K562 (cell line): ENCODE measurements around the gene RFC2. TPM values are rescaled to one million over a fixed set of nuclear protein-coding genes. Genes with fewer than 3 reads are reported as not detected.
A peak's percentile ranks its signal among the peaks of the same experiment; 100 is the strongest.

Experiments
- CHCHD3 ChIP-seq: fragments of 250-450 bp; sonication (Bioruptor Pico); IDR thresholded peaks from 2 replicates; pipeline ENCODE4 v2.1.2; 2022; ENCODE audit warnings: mild to moderate bottlenecking
- EP400 ChIP-seq: fragments of 450-650 bp; IDR thresholded peaks from 2 replicates; pipeline ENCODE4 v1.6.1; 2017; ENCODE audit warnings: antibody characterized with exemption, mild to moderate bottlenecking, moderate library complexity
- ETV5 ChIP-seq: sonication (generic); formaldehyde crosslinking; IDR thresholded peaks from 2 replicates; pipeline ENCODE4 v1.4.0; 2020; ENCODE audit warnings: low read depth, mild to moderate bottlenecking, missing genetic modification reagents
- HDAC2 ChIP-seq: fragments of 450-650 bp; IDR thresholded peaks from 2 replicates; pipeline ENCODE4 v1.6.1; 2016; ENCODE audit warnings: mild to moderate bottlenecking
- HNRNPK ChIP-seq: fragments of 200-400 bp; formaldehyde crosslinking; IDR thresholded peaks from one replicate; pipeline ENCODE4 v1.6.1; 2018; ENCODE audit warnings: mild to moderate bottlenecking, low read depth, low read length; ENCODE audit not compliant: poor library complexity, severe bottlenecking
- JUND ChIP-seq, 2 experiments: IDR thresholded peaks; 2 replicates in 1 of 2; 3 replicates in 1 of 2; pipeline ENCODE4 v1.6.1; 2011; ENCODE audit warnings: borderline replicate concordance in 2 of 2, low read depth in 2 of 2, low read length in 2 of 2, improper control_type of control experiment in 1 of 2, missing biosample characterization in 1 of 2, missing genetic modification characterization in 1 of 2, missing genetic modification reagents in 1 of 2
- MYBL2 ChIP-seq, 2 experiments: fragments of 450-650 bp in 1 of 2; sonication (generic) in 1 of 2; formaldehyde crosslinking in 1 of 2; IDR thresholded peaks; 2 replicates each; pipeline versions ENCODE4 v1.6.1 to v1.8.1; 2017 to 2022; ENCODE audit warnings: borderline replicate concordance in 1 of 2, inconsistent platforms in 1 of 2, low read depth in 1 of 2, mild to moderate bottlenecking in 1 of 2, missing genetic modification reagents in 1 of 2, moderate library complexity in 1 of 2
- NELFE ChIP-seq: IDR thresholded peaks from 2 replicates; pipeline ENCODE4 v1.6.1; 2011; ENCODE audit warnings: mild to moderate bottlenecking; ENCODE audit not compliant: insufficient read depth, insufficient read length
- PCBP2 ChIP-seq: fragments of 200-400 bp; formaldehyde crosslinking; IDR thresholded peaks from 2 replicates; pipeline ENCODE4 v1.6.1; 2018; ENCODE audit warnings: low read length, low read depth, mild to moderate bottlenecking, moderate library complexity; ENCODE audit not compliant: poor library complexity, severe bottlenecking
- PHF8 ChIP-seq: fragments of 200-600 bp; sonication (generic); IDR thresholded peaks from 2 replicates; pipeline ENCODE4 v1.6.1; 2012; ENCODE audit warnings: mixed run types, mild to moderate bottlenecking, inconsistent platforms, low read length, moderate library complexity, borderline replicate concordance
- PKNOX1 ChIP-seq: fragments of 450-650 bp; IDR thresholded peaks from 2 replicates; pipeline ENCODE4 v1.6.1; 2016
- SMAD3 ChIP-seq: fragments of 450-650 bp; formaldehyde crosslinking; conservative IDR thresholded peaks from 2 replicates; pipeline ENCODE4 v1.4.0; 2020; ENCODE audit warnings: mild to moderate bottlenecking
- ZNF197 ChIP-seq: fragments of 200-800 bp; sonication (Bioruptor generic); IDR thresholded peaks from 2 replicates; pipeline ENCODE4 v1.6.1; 2016; ENCODE audit warnings: low read depth, missing genetic modification characterization, missing compliant biosample characterization
- ZNF253 ChIP-seq: fragments of 250-450 bp; sonication (Bioruptor Pico); conservative IDR thresholded peaks from 2 replicates; pipeline ENCODE4 v1.6.1; 2021; ENCODE audit warnings: mild to moderate bottlenecking
- ZNF277 ChIP-seq: fragments of 250-450 bp; sonication (Bioruptor Pico); IDR thresholded peaks from 2 replicates; pipeline ENCODE4 v1.8.0; 2022; ENCODE audit warnings: inconsistent platforms, mild to moderate bottlenecking, moderate library complexity, borderline replicate concordance
- polyA plus RNA-seq, 8 experiments: library from polyadenylated mRNA; depleted of rRNA in 4 of 8; stranded (reverse) in 5 of 8; unstranded in 3 of 8; fragments of >200 nt; fragmentation: Nextera tagmentation in 2 of 8; fragmentation: Illumina TruSeq in 1 of 8; extraction: Ambion mirVana in 2 of 8; extraction: Trizol in 1 of 8; gene quantifications; 2 replicates each; pipeline versions ENCODE4 v1.2.1 to v1.2.3, GENCODE V29; 2011 to 2014; ENCODE audit warnings: inconsistent platforms in 1 of 8, missing spikeins in 1 of 8
- total RNA-seq, 7 experiments: library from RNA; depleted of rRNA in 6 of 7; stranded (reverse); fragments of >200 nt in 6 of 7; fragmentation: Illumina TruSeq in 2 of 7; extraction: Trizol in 2 of 7; gene quantifications; 2 replicates each; pipeline versions ENCODE4 v1.2.1 to v1.2.3, GENCODE V29; 2011 to 2021; ENCODE audit warnings: low replicate concordance in 1 of 7
- TF ChIP-seq, protein P1 (sequence below): sonication (generic); formaldehyde crosslinking; IDR thresholded peaks from 2 replicates; pipeline ENCODE4 v1.8.0; 2022; ENCODE audit warnings: missing genetic modification reagents, mild to moderate bottlenecking, moderate library complexity, borderline replicate concordance
- TF ChIP-seq, protein P2 (sequence below): IDR thresholded peaks from 2 replicates; pipeline ENCODE4 v1.6.1; 2011; ENCODE audit not compliant: insufficient read length; ENCODE audit errors: extremely low read depth
- TF ChIP-seq, protein P3 (sequence below): IDR thresholded peaks from 2 replicates; pipeline ENCODE4 v1.6.1; 2012; ENCODE audit warnings: low read depth, low read length, improper control_type of control experiment, borderline replicate concordance
- TF ChIP-seq, protein P4 (sequence below): fragments of 450-650 bp; formaldehyde crosslinking; IDR thresholded peaks from 2 replicates; pipeline ENCODE4 v1.4.0; 2020; ENCODE audit warnings: mild to moderate bottlenecking, moderate library complexity

Gene RFC2
- total and polyA plus RNA-seq, 9 of the 15 experiments (the other 6 are each of a cell fraction or from before 2014, with no cell fraction given) = 32.5 to 161 (median 102) TPM

GRCh38 chr7:74269757-74270277 lies 15.6 kb upstream of the RFC2 start (continued):
- TF ChIP-seq, protein P1, sequence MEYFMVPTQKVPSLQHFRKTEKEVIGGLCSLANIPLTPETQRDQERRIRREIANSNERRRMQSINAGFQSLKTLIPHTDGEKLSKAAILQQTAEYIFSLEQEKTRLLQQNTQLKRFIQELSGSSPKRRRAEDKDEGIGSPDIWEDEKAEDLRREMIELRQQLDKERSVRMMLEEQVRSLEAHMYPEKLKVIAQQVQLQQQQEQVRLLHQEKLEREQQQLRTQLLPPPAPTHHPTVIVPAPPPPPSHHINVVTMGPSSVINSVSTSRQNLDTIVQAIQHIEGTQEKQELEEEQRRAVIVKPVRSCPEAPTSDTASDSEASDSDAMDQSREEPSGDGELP (CRISPR knock-in tag) = peak; percentile 82
- TF ChIP-seq ZNF277 (CRISPR knock-in tag) (no peak), HDAC2 (0 out of 2 replicates have a peak, but pooled peaks have one; percentile 17), PCBP2 (peak; percentile 57), PHF8 (no peak), MYBL2 (IDR thresholded peaks at IDR 0.05; ENCODE audit: low read depth) (no peak), MYBL2 (CRISPR knock-in tag; IDR thresholded peaks at IDR 0.05; ENCODE audit: borderline replicate concordance) (no peak), HNRNPK (no peak), CHCHD3 (CRISPR knock-in tag) (no peak), NELFE (no peak), EP400 (peak; percentile 24; the same call in 1 of the 2 replicates), ZNF197 (CRISPR knock-in tag) (no peak), JUND (IDR thresholded peaks at IDR 0.05; ENCODE audit: borderline replicate concordance, low read depth, low read length) (no peak), JUND (tag; IDR thresholded peaks at IDR 0.05; ENCODE audit: borderline replicate concordance, low read depth, low read length) (no peak), ETV5 (CRISPR knock-in tag) (no peak), PKNOX1 (peak; percentile 63; the same call in 1 of the 2 replicates), SMAD3 (CRISPR knock-in tag) (no peak), ZNF253 (CRISPR knock-in tag) (no peak)
- TF ChIP-seq, protein P2, sequence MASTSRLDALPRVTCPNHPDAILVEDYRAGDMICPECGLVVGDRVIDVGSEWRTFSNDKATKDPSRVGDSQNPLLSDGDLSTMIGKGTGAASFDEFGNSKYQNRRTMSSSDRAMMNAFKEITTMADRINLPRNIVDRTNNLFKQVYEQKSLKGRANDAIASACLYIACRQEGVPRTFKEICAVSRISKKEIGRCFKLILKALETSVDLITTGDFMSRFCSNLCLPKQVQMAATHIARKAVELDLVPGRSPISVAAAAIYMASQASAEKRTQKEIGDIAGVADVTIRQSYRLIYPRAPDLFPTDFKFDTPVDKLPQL = no peak
- TF ChIP-seq, protein P3, sequence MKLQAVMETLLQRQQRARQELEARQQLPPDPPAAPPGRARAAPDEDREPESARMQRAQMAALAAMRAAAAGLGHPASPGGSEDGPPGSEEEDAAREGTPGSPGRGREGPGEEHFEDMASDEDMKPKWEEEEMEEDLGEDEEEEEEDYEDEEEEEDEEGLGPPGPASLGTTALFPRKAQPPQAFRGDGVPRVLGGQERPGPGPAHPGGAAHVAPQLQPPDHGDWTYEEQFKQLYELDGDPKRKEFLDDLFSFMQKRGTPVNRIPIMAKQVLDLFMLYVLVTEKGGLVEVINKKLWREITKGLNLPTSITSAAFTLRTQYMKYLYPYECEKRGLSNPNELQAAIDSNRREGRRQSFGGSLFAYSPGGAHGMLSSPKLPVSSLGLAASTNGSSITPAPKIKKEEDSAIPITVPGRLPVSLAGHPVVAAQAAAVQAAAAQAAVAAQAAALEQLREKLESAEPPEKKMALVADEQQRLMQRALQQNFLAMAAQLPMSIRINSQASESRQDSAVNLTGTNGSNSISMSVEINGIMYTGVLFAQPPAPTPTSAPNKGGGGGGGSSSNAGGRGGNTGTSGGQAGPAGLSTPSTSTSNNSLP = peak; percentile 45; the same call in 1 of the 2 replicates
- TF ChIP-seq, protein P4, sequence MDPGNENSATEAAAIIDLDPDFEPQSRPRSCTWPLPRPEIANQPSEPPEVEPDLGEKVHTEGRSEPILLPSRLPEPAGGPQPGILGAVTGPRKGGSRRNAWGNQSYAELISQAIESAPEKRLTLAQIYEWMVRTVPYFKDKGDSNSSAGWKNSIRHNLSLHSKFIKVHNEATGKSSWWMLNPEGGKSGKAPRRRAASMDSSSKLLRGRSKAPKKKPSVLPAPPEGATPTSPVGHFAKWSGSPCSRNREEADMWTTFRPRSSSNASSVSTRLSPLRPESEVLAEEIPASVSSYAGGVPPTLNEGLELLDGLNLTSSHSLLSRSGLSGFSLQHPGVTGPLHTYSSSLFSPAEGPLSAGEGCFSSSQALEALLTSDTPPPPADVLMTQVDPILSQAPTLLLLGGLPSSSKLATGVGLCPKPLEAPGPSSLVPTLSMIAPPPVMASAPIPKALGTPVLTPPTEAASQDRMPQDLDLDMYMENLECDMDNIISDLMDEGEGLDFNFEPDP (CRISPR knock-in tag) = no peak
